Measurements from ENCODE around the gene GPR84. TPM values are rescaled to one million over a fixed set of nuclear protein-coding genes. Genes with fewer than 3 reads are reported as not detected.

The GPR84 gene
- total and polyA plus RNA-seq, 9 of the 15 experiments (the other 6 are each of a cell fraction or from before 2014, with no cell fraction given): 0.07 to 0.18 (median 0.11) TPM; not detected in 5

- TF ChIP-seq, protein P1, sequence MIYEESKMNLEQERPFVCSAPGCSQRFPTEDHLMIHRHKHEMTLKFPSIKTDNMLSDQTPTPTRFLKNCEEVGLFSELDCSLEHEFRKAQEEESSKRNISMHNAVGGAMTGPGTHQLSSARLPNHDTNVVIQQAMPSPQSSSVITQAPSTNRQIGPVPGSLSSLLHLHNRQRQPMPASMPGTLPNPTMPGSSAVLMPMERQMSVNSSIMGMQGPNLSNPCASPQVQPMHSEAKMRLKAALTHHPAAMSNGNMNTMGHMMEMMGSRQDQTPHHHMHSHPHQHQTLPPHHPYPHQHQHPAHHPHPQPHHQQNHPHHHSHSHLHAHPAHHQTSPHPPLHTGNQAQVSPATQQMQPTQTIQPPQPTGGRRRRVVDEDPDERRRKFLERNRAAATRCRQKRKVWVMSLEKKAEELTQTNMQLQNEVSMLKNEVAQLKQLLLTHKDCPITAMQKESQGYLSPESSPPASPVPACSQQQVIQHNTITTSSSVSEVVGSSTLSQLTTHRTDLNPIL (CRISPR knock-in tag; IDR thresholded peaks at IDR 0.05): no peak
- TF ChIP-seq ETV1 (tag; conservative IDR thresholded peaks at IDR 0.05; ENCODE audit: low read depth) (no peak), MYNN (IDR thresholded peaks at IDR 0.05) (peak; percentile 19; the same call in 1 of the 2 replicates), MYNN (CRISPR knock-in tag; IDR thresholded peaks at IDR 0.05) (no peak), ZNF146 (CRISPR knock-in tag; IDR thresholded peaks at IDR 0.05; ENCODE audit: unreplicated experiment) (no peak), POLR2A (conservative IDR thresholded peaks at IDR 0.05) (0 out of 2 replicates have a peak, but pooled peaks have one; percentile 23)
These were observed 5.4 kb upstream of the GPR84 start (continued) for GRCh38 chr12:54369597-54370131.

DNA sequence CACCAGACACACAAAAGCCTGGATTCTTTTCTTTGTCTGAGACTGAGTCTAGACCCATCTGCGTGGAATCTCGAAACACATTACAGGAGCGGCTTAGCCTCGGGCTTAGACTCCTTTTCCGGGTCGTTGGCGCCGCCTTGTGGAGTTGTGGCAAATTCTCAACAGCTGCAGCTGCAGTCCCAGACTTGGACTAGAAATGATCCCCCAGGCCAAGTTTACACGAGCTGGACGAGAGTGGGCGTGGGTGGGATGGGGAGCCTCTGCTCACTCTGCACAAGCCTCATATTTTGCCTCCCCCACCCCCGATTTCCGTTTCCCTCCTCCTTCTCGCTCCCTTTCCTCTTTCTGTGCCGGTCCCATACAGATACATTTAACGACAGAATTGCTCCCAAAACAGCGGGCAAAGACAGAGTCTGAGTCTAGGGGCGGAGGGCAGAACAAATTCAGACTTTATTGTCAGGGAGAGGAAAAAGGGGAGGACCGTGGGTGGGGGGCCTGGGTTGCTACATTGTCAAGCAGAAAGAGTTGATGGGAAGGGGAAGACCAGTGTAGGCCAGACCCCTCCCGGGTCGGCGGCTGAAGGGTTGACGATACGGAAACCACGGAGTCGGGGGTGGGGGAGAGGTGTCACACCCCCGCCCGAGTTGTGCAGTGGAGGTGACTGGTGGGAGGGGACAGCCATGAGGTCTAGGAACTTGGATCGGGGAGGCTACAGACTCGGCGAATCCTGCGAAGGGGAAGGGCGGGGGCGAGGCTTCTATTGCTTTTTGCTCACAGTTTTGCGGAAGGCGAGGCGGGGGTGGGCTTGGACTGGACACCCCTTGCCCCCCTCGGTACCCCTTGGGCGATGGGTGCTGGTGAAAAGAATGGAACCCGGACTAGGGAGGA, 4.7 kb upstream of the GPR84 start:
- peak overlapping the region; percentile 22; the same call in 1 of the 2 replicates for H3K4me3 ChIP-seq
- FAIRE-seq: peak; percentile 99
- H3K27me3 ChIP-seq (ENCODE audit: control insufficient read depth in 2 of 2, insufficient read depth in 2 of 2, low read length in 2 of 2): no peaks in the 10 kb centered on the region
- H3K27ac ChIP-seq (ENCODE audit: extremely low read depth, low read depth, low read length): peak overlapping the region; percentile 87
- ChIA-PET CTCF (ENCODE audit: low intra/inter-chr PET ratio) (interaction anchor here (0.6 to 4.9 kb wide), 18 partner anchors 11 to 336 kb away, joined by 3 to 50 read pairs (median 4); partner anchors contain the start of gene HOXC5), POLR2A (interaction anchor here (0.7 to 2.8 kb wide), 10 partner anchors 10 to 117 kb away, joined by 3 to 14 read pairs (median 4); partner anchors contain the start of genes CBX5 and HNRNPA1)
- 2% methylated on average over 32 of the region's 40 CpGs for WGBS (ENCODE audit: insufficient coverage, low coverage, missing lambda C conversion rate)
- peaks cover 38 to 42% of the 10 kb centered on the region in 2 experiments for H3K4me1 ChIP-seq (replicated peaks in 1 of 2; ENCODE audit: control insufficient read depth in 2 of 2, insufficient read depth in 2 of 2, low read length in 2 of 2)
- H3K9me1 ChIP-seq (ENCODE audit: control insufficient read depth, insufficient read depth, low read length): no peaks in the 10 kb centered on the region
- BruUV-seq (replicated peaks): TSS peak; percentile 75
- H3K4me2 ChIP-seq (ENCODE audit: insufficient read depth, low read length): peak overlapping the region; percentile 82
- no peaks in the 10 kb centered on the region for H3K9me3 ChIP-seq (replicated peaks; ENCODE audit: control insufficient read depth, insufficient read depth, low read depth, low read length)
- H3K36me3 ChIP-seq (ENCODE audit: control insufficient read depth, insufficient read depth, low read length): peaks cover 34% of the 10 kb centered on the region; the same call in 2 of the 3 replicates
- in situ Hi-C loops (cut with MboI) (loop anchor here (5.0 to 10.0 kb wide), 3 partner anchors 74 to 384 kb away; partner anchors contain the start of gene HOXC10), intact Hi-C loops (cut with micrococcal nuclease) (loop anchor here (1.0 to 10.0 kb wide), 4 partner anchors 10 to 384 kb away; partner anchors contain the start of gene HOXC10)
- H3K9ac ChIP-seq (ENCODE audit: insufficient read depth in 1 of 2, low read depth in 2 of 2, low read length in 2 of 2): peak overlapping the region; percentile 78 to 80
- peak; percentile 85 for ATAC-seq
- peak overlapping the region; percentile 89 for H2AFZ ChIP-seq (ENCODE audit: low read depth, low read length)
- peaks cover 5% of the 10 kb centered on the region; the same call in 1 of the 3 replicates for H3K79me2 ChIP-seq (ENCODE audit: control insufficient read depth, insufficient read depth, low read length)
- H4K20me1 ChIP-seq (replicated peaks; ENCODE audit: control insufficient read depth, insufficient read depth, low read length): no peaks in the 10 kb centered on the region
- peak; percentile 76 to 96 (median 83) for DNase-seq (ENCODE audit: extremely low read depth in 1 of 4, low spot score in 3 of 4)
- TF ChIP-seq ZNF699 (CRISPR knock-in tag; IDR thresholded peaks at IDR 0.05; ENCODE audit: insufficient replicate concordance): no peak
- no peak; the same call in 1 of the 2 replicates for TF ChIP-seq BCOR (IDR thresholded peaks at IDR 0.05)
- TF ChIP-seq ZNF165 (CRISPR knock-in tag; IDR thresholded peaks at IDR 0.05; ENCODE audit: borderline replicate concordance): no peak
- no peak for TF ChIP-seq YY1 (IDR thresholded peaks at IDR 0.05; ENCODE audit: borderline replicate concordance in 1 of 3, control insufficient read depth in 1 of 3, extremely low read depth in 1 of 3, insufficient read depth in 3 of 3, insufficient read length in 1 of 3, insufficient replicate concordance in 2 of 3, low read depth in 1 of 3, low read length in 2 of 3)
- TF ChIP-seq ZNF75A (CRISPR knock-in tag; IDR thresholded peaks at IDR 0.05): no peak
- no peak for TF ChIP-seq SRF (CRISPR knock-in tag; IDR thresholded peaks at IDR 0.05)
- TF ChIP-seq BRF1 (IDR thresholded peaks at IDR 0.05; ENCODE audit: borderline replicate concordance, extremely low read depth, insufficient read length): no peak
- no peak for TF ChIP-seq NFYB (IDR thresholded peaks at IDR 0.05; ENCODE audit: extremely low read depth, insufficient read length)
- TF ChIP-seq HIVEP1 (CRISPR knock-in tag; IDR thresholded peaks at IDR 0.05): no peak
- no peak for TF ChIP-seq ZNF23 (CRISPR knock-in tag; IDR thresholded peaks at IDR 0.05)
- TF ChIP-seq ZKSCAN3 (CRISPR knock-in tag; IDR thresholded peaks at IDR 0.05): no peak
- TF ChIP-seq LEF1 (IDR thresholded peaks at IDR 0.05): 0 out of 2 replicates have a peak, but pooled peaks have one; percentile 39
- TF ChIP-seq FOXJ2 (tag; IDR thresholded peaks at IDR 0.05): no peak
- TF ChIP-seq ZEB2 (IDR thresholded peaks at IDR 0.05): no peak

Measured in K562 (cell line).